HEK293T (cell line): ENCODE measurements around the gene TMEM161A.

Experiments used
- CTCF ChIA-PET: fragments of 350-600 bp; formaldehyde crosslinking; extraction: SDS; loops from one replicate; lab custom pipeline; 2021; ENCODE audit warnings: antibody characterized with exemption, inconsistent platforms; lab: Yijun Ruan, JAX
- POLR2A ChIA-PET: fragments of 350-600 bp; formaldehyde crosslinking; extraction: SDS; loops from one replicate; lab custom pipeline; 2020; ENCODE audit warnings: antibody characterized with exemption, inconsistent platforms; lab: Yijun Ruan, JAX
- DNase-seq: peaks from one replicate; pipeline ENCODE4 v3.0.0; 2012; ENCODE audit warnings: mixed read lengths; ENCODE audit errors: extremely low spot score
- ARNT ChIP-seq: fragments of 450-650 bp; IDR thresholded peaks from 2 replicates; pipeline ENCODE4 v1.6.1; 2017; ENCODE audit warnings: mild to moderate bottlenecking
- BHLHE40 ChIP-seq: fragments of 450-650 bp; IDR thresholded peaks from 2 replicates; pipeline ENCODE4 v1.6.1; 2016; ENCODE audit warnings: mild to moderate bottlenecking, moderate library complexity, borderline replicate concordance
- CTBP1 ChIP-seq: fragments of 450-650 bp; IDR thresholded peaks from 2 replicates; pipeline ENCODE4 v1.6.1; 2016; ENCODE audit warnings: borderline replicate concordance
- ELF4 ChIP-seq: fragments of 450-650 bp; IDR thresholded peaks from 2 replicates; pipeline ENCODE4 v1.6.1; 2017; ENCODE audit warnings: antibody characterized with exemption
- FOXA1 ChIP-seq: fragments of 450-650 bp; IDR thresholded peaks from 2 replicates; pipeline ENCODE4 v1.6.1; 2016; ENCODE audit warnings: mild to moderate bottlenecking
- FOXK2 ChIP-seq: fragments of 450-650 bp; IDR thresholded peaks from 2 replicates; pipeline ENCODE4 v1.6.1; 2016; ENCODE audit warnings: mild to moderate bottlenecking
- FOXM1 ChIP-seq: fragments of 450-650 bp; IDR thresholded peaks from 2 replicates; pipeline ENCODE4 v1.6.1; 2017; ENCODE audit warnings: mild to moderate bottlenecking, borderline replicate concordance
- HDGF ChIP-seq: fragments of 450-650 bp; IDR thresholded peaks from 2 replicates; pipeline ENCODE4 v1.6.1; 2017; ENCODE audit warnings: antibody characterized with exemption, borderline replicate concordance
- L3MBTL2 ChIP-seq: fragments of 450-650 bp; conservative IDR thresholded peaks from 2 replicates; pipeline ENCODE4 v1.6.1; 2016; ENCODE audit warnings: mild to moderate bottlenecking
- LEF1 ChIP-seq: fragments of 450-650 bp; IDR thresholded peaks from 2 replicates; pipeline ENCODE4 v1.6.1; 2017; ENCODE audit warnings: mild to moderate bottlenecking, borderline replicate concordance
- NFRKB ChIP-seq: fragments of 450-650 bp; IDR thresholded peaks from 2 replicates; pipeline ENCODE4 v1.6.1; 2016; ENCODE audit warnings: mild to moderate bottlenecking, moderate library complexity
- PKNOX1 ChIP-seq: fragments of 450-650 bp; IDR thresholded peaks from 2 replicates; pipeline ENCODE4 v1.6.1; 2016
- SP1 ChIP-seq: fragments of 450-650 bp; IDR thresholded peaks from 2 replicates; pipeline ENCODE4 v1.6.1; 2017
- SUZ12 ChIP-seq: fragments of 450-650 bp; IDR thresholded peaks from 2 replicates; pipeline ENCODE4 v1.6.1; 2016; ENCODE audit warnings: mild to moderate bottlenecking
- TARDBP ChIP-seq: fragments of 450-650 bp; IDR thresholded peaks from 2 replicates; pipeline ENCODE4 v1.6.1; 2016
- ZNF384 ChIP-seq: fragments of 450-650 bp; IDR thresholded peaks from 2 replicates; pipeline ENCODE4 v1.6.1; 2016

TMEM161A gene

GRCh38 chr19:19081642-19082151 is 56.6 kb downstream of the TMEM161A start:
- ChIA-PET POLR2A (no interaction called here), CTCF (no interaction called here)
- DNase-seq, result no peak
- no peak for TF ChIP-seq FOXK2
- no peak for TF ChIP-seq FOXA1
- no peak for TF ChIP-seq LEF1
- no peak for TF ChIP-seq SUZ12
- no peak for TF ChIP-seq CTBP1
- no peak for TF ChIP-seq NFRKB
- no peak for TF ChIP-seq BHLHE40
- no peak for TF ChIP-seq SP1
- TF ChIP-seq FOXM1, result no peak
- TF ChIP-seq PKNOX1, result no peak
- no peak for TF ChIP-seq ELF4
- no peak for TF ChIP-seq ZNF384
- TF ChIP-seq ARNT, result no peak
- no peak for TF ChIP-seq L3MBTL2
- no peak for TF ChIP-seq HDGF
- no peak for TF ChIP-seq TARDBP

- no peak for DNase-seq
- POLR2A ChIA-PET, result no interaction called here
- TF ChIP-seq ZNF384 (no peak), FOXM1 (no peak), PKNOX1 (no peak), L3MBTL2 (no peak), BHLHE40 (no peak), LEF1 (no peak), ARNT (no peak), CTBP1 (no peak), SUZ12 (no peak), TARDBP (no peak), HDGF (no peak), SP1 (no peak), FOXA1 (no peak)
- CTCF ChIA-PET, result no interaction called here
Observed at GRCh38 chr19:19079571-19079970, 58.7 kb downstream of the TMEM161A start.

- POLR2A ChIA-PET, result no interaction called here
Observed at GRCh38 chr19:19078801-19079200, 59.5 kb downstream of the TMEM161A start.

GRCh38 chr19:19077103-19077502 is 61.2 kb downstream of the TMEM161A start:
- ChIA-PET POLR2A (no interaction called here), CTCF (no interaction called here)
- DNase-seq, result no peak
- TF ChIP-seq ARNT, result no peak
- no peak for TF ChIP-seq BHLHE40
- no peak for TF ChIP-seq HDGF
- TF ChIP-seq LEF1, result no peak
- TF ChIP-seq ELF4, result no peak
- TF ChIP-seq SP1, result no peak
- no peak for TF ChIP-seq FOXM1
- TF ChIP-seq TARDBP, result no peak
- TF ChIP-seq FOXA1, result no peak
- no peak for TF ChIP-seq ZNF384
- TF ChIP-seq NFRKB, result no peak

More at GRCh38 chr19:19078801-19079200, 59.5 kb downstream of the TMEM161A start:
- TF ChIP-seq SP1 (no peak), NFRKB (no peak), ELF4 (no peak), FOXK2 (no peak), ZNF384 (no peak), CTBP1 (no peak), ARNT (no peak), FOXA1 (no peak), PKNOX1 (no peak), SUZ12 (no peak), LEF1 (no peak), TARDBP (no peak), FOXM1 (no peak), HDGF (no peak), L3MBTL2 (no peak)
- no peak for DNase-seq
- CTCF ChIA-PET, result no interaction called here

GRCh38 chr19:19076476-19076875 is 61.8 kb downstream of the TMEM161A start:
- TF ChIP-seq FOXK2 (no peak), LEF1 (no peak), SP1 (no peak)
- DNase-seq, result no peak
- CTCF ChIA-PET, result no interaction called here
- POLR2A ChIA-PET, result no interaction called here

- TF ChIP-seq ELF4 (no peak), TARDBP (no peak), BHLHE40 (no peak), FOXA1 (no peak), LEF1 (no peak), HDGF (no peak), FOXM1 (no peak), SP1 (no peak), PKNOX1 (no peak), FOXK2 (no peak), CTBP1 (no peak), ZNF384 (no peak)
- no peak for DNase-seq
- POLR2A ChIA-PET, result interaction anchor here (0.8 kb wide), 1 partner anchor 330 kb away, joined by 3 read pairs; the partner anchor contains the start of gene GATAD2A
- CTCF ChIA-PET, result interaction anchor here (0.5 kb wide), 1 partner anchor 61 kb away, joined by 3 read pairs; no protein-coding TSS in a partner anchor
Observed at GRCh38 chr19:19075126-19075525, 63.2 kb downstream of the TMEM161A start.
